Fibroblast of peridontal ligament (primary cell): ENCODE results near the gene HMCN2.
A peak's percentile ranks its signal among the peaks of the same experiment; 100 is the strongest.
"Not testable (repeated sequence)": the region's sequence is repeated elsewhere in the genome, so short reads cannot be mapped to it uniquely, and the experiment has no call there.

Experiments
- DNase-seq: peaks from one replicate; pipeline ENCODE4 v3.0.0-alpha.2; 2010; ENCODE audit errors: extremely low read depth

The HMCN2 gene

DNA sequence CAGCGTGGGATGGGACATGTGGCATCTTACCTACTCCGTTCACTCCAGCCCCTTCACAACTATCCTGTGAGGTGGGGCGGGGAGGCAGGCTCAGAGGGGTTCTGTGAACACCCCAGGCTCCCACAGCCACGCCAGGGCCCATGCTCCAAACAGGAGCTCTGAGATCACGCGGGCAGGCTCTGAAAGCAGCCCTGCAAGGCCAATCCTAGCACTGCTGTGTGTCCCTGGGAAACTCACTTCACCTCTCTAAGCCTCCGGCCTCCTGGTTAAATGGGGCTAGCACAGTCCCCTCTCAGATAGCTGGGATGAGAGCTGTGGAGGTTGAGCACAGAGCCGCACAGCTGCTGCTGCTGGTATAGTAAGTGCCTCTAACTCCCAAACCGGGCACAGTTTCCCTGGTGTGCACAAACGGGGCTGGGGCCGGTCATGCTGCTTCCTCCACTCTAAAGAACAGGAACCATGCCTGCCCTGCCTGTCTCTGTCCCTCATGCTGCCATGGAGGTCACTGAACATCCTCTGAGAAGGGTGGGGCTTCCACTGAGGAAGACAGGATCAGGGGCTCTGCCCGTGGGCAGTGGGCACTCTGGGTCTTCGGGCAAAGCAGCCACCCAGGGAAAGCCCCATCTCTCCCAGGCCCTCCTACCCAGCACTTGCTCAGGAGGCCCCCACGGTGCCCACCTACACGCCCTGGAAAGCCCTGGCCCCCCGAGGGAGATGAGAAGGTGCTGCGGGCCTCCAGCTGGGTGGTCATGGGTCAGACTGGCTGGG, 166.2 kb downstream of the HMCN2 start:
- no peak for DNase-seq

DNA sequence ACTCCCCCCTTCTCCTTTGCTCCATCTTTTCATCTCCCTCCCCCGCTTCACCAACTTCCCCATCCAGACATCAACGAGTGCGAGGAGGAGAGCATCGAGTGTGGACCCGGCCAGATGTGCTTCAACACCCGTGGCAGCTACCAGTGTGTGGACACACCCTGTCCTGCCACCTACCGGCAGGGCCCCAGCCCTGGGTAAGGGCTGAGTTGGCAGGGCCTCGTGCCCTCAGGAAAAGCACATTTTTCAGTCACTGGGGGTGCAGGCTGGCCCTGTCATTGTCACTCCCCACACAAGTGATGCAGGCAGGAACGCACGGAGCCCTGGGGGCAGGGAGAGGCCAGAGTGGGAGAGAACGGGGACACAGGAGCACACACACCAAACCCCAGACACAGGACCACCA, 166.8 kb downstream of the HMCN2 start:
- no peak for DNase-seq

DNA sequence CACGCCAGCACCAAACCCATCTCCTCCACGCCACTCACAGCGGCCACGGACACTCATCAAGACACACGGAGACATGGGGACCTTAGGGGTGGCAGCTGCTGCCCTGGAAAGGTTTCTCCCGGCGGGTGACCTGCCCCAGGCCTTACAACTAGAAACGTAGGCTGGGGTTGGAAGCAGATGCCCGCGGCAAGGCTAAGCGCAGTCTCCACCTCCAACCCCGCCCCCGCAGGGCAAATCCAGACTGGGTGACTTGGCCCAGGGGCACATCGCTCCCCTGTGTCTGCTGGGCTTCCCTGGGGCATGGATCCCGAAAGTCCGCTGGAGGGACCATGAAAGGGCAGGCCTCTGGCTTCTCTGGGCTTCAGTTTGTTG, 167.2 kb downstream of the HMCN2 start:
- DNase-seq: no peak

- no peak for DNase-seq
These were observed 167.8 kb downstream of the HMCN2 start for GRCh38 chr9:130433168-130433946.

- DNase-seq: no peak
These were observed 168.3 kb downstream of the HMCN2 start for GRCh38 chr9:130433947-130434262.

DNA sequence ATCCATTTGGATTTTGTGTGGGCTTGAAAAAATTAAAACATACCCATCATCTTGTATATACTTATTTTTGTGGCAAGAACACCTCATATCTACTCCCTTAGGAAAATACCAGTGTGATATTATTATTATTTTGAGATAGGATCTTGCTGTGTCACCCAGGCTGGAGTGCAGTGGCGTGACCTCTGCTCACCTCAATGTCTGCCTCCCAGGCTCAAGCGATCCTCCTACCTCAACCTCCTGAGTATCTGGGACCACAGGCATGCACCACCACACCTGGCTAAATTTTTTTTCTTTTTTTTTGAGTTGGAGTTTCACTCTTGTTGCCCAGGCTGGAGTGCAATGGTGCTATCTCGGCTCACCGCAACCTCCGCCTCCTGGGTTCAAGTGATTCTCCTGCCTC, 169.1 kb downstream of the HMCN2 start:
- DNase-seq: not testable (repeated sequence)

- DNase-seq: no peak
These were observed 171.6 kb downstream of the HMCN2 start for GRCh38 chr9:130437011-130437789.

DNA sequence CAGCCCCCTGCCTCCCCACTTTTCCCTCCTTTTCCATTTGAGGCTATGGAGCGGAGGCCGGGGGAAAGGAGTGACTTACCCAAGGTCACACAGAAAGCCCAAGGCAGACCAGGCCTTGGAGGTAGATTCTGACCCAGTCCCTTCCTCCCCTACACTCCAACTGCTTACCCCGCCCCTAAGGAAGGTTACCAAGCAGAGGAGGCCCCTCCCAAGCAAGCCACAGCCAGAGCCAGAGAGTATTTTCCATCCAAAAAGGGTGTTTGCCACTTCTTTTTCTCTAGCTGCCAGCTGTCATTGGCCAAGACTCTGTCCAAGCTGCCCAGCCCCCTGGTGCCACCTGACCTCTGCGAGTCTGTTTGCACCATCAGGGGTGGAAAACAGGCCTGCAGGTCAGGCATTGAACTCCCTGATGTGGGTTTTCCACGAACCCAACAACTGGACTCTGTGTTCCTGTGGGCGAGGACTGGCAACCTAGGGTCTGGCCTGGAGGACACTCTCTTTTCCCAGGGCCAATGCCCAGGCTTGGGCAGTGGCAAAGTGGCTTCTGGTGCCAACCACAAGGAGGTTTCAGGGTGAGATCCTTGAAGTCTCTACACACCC, 172.9 kb downstream of the HMCN2 start:
- no peak for DNase-seq

GRCh38 chr9:130441031-130441430, 175.5 kb downstream of the HMCN2 start:
- DNase-seq: no peak

- no peak for DNase-seq
These were observed 177.3 kb downstream of the HMCN2 start for GRCh38 chr9:130442746-130443455.

DNA sequence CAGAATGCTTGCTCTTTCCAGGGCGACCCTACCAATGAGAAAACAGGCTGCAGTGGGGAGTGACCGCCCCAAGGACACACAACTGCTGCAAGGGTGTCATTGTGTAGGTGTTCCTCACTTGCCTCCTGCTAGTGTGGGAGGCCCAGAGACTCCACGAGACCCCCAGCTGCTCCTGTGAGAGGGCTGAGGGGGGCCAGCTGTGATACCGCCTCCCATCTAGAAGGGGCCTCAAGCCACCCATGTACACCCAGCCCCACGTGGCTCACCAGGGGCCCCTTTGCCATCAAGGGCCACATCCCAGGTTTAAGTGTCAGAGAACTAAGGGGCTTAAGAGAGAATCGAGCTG, 177.9 kb downstream of the HMCN2 start:
- DNase-seq: no peak

DNA sequence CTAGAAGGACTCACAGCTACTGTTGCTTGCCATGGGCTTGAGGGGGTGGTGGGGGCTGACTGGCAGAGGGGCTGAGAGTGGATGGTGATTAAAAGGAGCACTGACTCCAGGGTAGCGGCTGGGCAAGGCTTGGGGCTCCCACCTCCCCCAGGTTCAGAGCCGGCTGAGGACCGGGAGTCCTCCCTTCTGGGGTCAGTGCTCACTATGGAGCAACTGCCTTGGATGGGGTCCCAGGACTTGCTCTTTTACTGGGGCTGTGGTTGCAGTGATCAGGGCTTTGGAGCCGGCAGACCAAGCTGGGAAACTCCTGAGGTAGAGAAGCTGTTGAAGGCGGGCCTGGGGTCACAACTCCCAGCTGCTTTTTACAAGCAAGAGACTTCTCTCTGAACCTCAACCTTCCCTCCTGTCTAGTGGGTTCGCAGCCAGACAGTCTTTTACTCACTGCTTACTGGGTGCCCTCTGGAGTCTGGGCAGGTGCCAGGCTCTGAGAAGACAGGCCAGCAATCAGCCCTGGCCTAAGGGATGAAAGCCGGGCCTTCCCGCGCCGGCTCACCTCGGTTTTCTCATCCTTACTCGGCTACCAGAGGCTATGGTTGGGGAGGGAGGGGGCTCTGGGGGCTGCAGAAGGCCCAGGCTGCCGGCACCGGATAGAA, 178.4 kb downstream of the HMCN2 start:
- no peak for DNase-seq

DNA sequence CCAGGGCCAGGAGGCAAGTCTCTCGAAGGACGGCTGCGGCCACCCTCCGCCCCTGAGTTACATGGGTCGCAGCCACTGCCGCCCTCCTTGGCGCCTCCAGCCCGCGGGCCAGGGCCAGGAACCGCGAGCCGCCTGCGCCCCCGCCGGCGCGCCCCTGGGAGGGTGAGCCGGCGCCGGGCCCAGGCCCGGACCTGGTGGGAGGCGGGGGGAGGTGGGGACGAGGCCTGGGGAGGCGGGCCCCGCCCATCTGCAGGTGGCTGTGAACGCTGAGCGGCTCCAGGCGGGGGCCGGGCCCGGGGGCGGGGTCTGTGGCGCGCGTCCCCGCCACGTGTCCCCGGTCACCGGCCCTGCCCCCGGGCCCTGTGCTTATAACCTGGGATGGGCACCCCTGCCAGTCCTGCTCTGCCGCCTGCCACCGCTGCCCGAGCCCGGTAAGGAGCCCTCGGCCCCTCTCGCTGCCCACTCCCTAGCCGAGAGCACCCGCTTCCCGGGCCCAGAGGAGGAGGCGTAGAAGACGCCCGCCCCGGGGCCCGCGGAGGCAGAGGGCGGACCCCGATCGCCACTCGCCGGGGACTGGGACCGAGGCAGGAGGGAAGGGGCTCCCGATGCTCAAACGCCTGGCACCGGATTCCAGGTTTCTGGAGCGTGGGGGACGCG, 179.1 kb downstream of the HMCN2 start, which contains the start of gene ASS1:
Gene ASS1 (plus strand): TSS at position 397 of the 657 bp plus-strand sequence. CDS start 7,268 bp downstream, outside the sequence.
- no peak for DNase-seq

- no peak for DNase-seq
These were observed 179.9 kb downstream of the HMCN2 start for GRCh38 chr9:130445268-130445983.

DNA sequence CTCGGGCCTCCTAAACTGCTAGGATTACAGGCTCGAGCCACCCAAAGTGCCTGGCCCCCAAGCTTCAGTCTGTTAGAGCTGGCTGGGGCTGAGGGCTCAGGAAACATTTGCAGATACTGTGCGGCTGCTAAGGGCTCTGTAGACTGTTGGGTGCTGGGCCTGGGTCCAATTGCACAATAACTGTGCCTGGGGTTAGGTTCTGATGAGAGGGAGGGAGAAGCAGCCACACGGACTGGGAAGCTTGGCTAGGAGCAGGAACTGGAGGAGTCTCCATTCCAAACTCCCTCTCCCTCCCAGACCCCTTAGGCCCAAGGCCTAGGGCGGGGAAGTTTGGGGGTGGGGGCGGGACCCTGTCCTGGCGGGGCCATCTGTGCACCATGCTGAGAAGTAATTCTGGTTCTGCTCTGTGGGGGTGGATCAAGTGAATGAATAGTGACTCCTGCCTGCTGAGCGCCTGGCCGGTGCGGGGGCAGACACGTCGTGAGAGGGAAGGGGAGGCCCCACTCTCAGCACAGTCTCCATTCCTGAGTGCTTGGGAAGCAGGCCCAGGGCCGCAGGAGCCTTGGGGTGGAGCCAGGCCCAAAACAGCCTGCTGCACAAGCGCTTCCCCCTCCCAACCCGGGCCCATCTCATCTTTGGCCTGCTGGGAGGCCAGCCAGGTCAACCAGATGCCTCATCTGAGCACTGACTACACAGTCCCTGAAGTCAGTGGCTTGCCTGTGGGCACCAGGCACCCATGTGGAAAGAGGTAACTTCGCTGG, 180.7 kb downstream of the HMCN2 start:
- peak; percentile 57 for DNase-seq

- DNase-seq: no peak
These were observed 181.7 kb downstream of the HMCN2 start for GRCh38 chr9:130447193-130447816.

DNA sequence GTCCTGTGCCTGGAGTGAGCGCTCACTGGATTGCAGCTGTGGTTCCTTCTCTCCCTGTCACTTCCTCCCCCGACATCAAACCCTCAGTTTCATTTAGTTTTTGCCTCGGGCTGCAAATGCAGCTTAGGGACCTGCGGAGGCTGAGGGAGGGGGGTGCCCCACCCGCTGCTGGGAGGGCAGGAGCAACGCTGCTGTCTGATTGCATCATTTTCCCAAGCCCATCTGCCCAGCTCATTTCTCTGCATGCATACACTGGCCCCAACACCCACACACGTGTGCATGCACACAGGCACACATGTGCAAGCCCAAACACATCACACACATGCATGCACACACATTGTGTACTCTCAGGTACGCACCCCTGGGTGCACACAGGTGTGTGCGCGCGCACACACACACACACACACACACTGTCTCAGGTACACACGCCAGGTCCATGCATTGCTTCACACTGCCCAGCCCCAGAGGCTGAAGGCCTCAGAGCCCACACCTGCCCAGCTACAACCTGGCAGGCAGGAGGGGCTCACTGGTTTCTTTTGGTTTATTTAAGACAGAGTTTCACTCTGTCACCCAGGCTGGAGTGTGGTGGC, 182.6 kb downstream of the HMCN2 start:
- no peak for DNase-seq
